MM.1S (cell line): ENCODE results near the gene FAM227A.

ENCODE experiments used
- DNase-seq: peaks from one replicate; pipeline ENCODE4 v3.0.0-alpha.2; 2015
- H2AFZ ChIP-seq: fragments of 300-600 bp; sonication (generic); 2 replicates; pipeline ENCODE4 v1.6.0; 2016; ENCODE audit warnings: antibody characterized with exemption, low read length
- H3F3A ChIP-seq: fragments of 300-600 bp; sonication (generic); 2 replicates; pipeline ENCODE4 v1.6.1; 2016; ENCODE audit warnings: mild to moderate bottlenecking, antibody characterized with exemption, low read length, moderate library complexity, mixed read lengths; ENCODE audit not compliant: insufficient read depth
- H3K27ac ChIP-seq: fragments of 300-600 bp; sonication (generic); 2 replicates; pipeline ENCODE4 v1.5.1; 2016; ENCODE audit warnings: mild to moderate bottlenecking, low read length
- H3K27me3 ChIP-seq: fragments of 300-600 bp; sonication (generic); replicated peaks from 2 replicates; pipeline ENCODE4 v1.6.0; 2016; ENCODE audit warnings: low read length; ENCODE audit not compliant: insufficient read depth
- H3K36me3 ChIP-seq: fragments of 300-600 bp; sonication (generic); replicated peaks from 2 replicates; pipeline ENCODE4 v1.6.1; 2016; ENCODE audit warnings: mild to moderate bottlenecking, low read length, mixed read lengths; ENCODE audit not compliant: insufficient read depth
- H3K4me1 ChIP-seq: fragments of 300-600 bp; sonication (generic); 2 replicates; pipeline ENCODE4 v1.6.1; 2016; ENCODE audit warnings: low read length, mixed read lengths
- H3K4me2 ChIP-seq: fragments of 300-600 bp; sonication (generic); 2 replicates; pipeline ENCODE4 v1.6.0; 2016; ENCODE audit warnings: low read depth, low read length
- H3K4me3 ChIP-seq: fragments of 300-600 bp; sonication (generic); 2 replicates; pipeline ENCODE4 v1.5.1; 2016; ENCODE audit warnings: low read length, mixed read lengths
- H3K79me2 ChIP-seq: fragments of 300-600 bp; sonication (generic); 2 replicates; pipeline ENCODE4 v1.6.1; 2016; ENCODE audit warnings: mixed run types, low read length, mixed read lengths
- H3K9ac ChIP-seq: fragments of 300-600 bp; sonication (generic); 2 replicates; pipeline ENCODE4 v1.6.1; 2016; ENCODE audit warnings: low read length, mixed read lengths
- H3K9me2 ChIP-seq: fragments of 300-600 bp; sonication (generic); replicated peaks from 2 replicates; pipeline ENCODE4 v1.6.1; 2016; ENCODE audit warnings: mild to moderate bottlenecking, low read length, mixed read lengths; ENCODE audit not compliant: insufficient read depth
- H3K9me3 ChIP-seq: fragments of 300-600 bp; sonication (generic); replicated peaks from 2 replicates; pipeline ENCODE4 v1.6.1; 2016; ENCODE audit warnings: mild to moderate bottlenecking, low read length, mixed read lengths; ENCODE audit not compliant: insufficient read depth
- H4K20me1 ChIP-seq: fragments of 300-600 bp; sonication (generic); 2 replicates; pipeline ENCODE4 v1.6.1; 2016; ENCODE audit warnings: mild to moderate bottlenecking, low read length, moderate library complexity, mixed read lengths; ENCODE audit not compliant: insufficient read depth
- CTCF ChIP-seq: fragments of 300-600 bp; sonication (generic); IDR thresholded peaks from 2 replicates; pipeline ENCODE4 v1.5.1; 2016; ENCODE audit warnings: antibody characterized with exemption, low read length, mixed read lengths
- EZH2 ChIP-seq: fragments of 300-600 bp; sonication (generic); optimal IDR thresholded peaks from 2 replicates; pipeline ENCODE3; 2017; ENCODE audit warnings: low read depth, mild to moderate bottlenecking, antibody characterized with exemption, low read length, mixed read lengths
- EZH2phosphoT487 ChIP-seq: fragments of 300-600 bp; sonication (generic); IDR thresholded peaks from 2 replicates; pipeline ENCODE4 v1.6.1; 2018; ENCODE audit warnings: antibody characterized with exemption, low read length

Gene FAM227A

DNA sequence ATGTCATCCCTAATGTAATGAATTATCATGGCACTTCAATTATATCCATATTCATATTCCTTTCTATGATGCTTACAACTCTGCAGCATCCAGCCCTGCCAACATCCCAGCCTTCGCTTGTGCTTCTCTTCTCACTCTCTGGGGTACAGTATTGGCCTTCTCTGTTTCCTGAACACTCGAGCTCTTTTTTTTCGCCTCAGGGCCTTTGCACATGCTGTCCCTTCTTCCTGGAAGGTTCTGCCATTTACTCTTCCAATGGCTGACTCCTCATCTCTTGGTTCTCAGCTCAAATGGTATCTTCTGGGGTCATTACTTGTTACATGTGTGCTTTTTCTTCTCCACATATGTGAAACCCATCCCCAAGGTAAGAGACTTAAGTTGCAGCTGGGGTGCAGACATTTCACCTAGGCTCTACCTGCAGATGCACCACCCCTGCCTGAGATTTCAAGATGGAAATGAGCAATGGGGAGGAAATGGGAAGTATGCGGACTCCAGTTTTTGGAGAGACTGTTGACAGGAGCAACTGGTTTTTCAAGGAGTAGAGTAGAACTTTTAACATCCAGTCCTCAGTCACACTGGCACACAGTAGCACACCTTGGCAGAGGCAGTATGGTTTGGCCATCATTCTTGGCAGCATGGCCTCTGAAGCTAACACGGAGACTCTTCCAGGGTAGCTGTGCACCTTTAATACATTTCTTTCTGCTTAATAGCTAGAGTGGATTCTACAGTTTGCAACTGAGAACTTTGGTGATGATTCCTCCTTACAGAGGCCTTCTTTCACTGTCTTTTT, 43.8 kb downstream of the FAM227A start:
- no peaks in the 10 kb centered on the region for H3K36me3 ChIP-seq
- DNase-seq, result no peak
- H3K4me3 ChIP-seq, result no peak overlapping the region
- no peaks in the 10 kb centered on the region for H3F3A ChIP-seq
- no peaks in the 10 kb centered on the region for H3K4me1 ChIP-seq
- H2AFZ ChIP-seq, result no peak overlapping the region
- no peaks in the 10 kb centered on the region for H3K9me3 ChIP-seq
- no peaks in the 10 kb centered on the region for H4K20me1 ChIP-seq
- H3K9ac ChIP-seq, result no peak overlapping the region
- no peaks in the 10 kb centered on the region for H3K27me3 ChIP-seq
- no peaks in the 10 kb centered on the region for H3K79me2 ChIP-seq
- no peak for TF ChIP-seq CTCF
- TF ChIP-seq EZH2, result no peak
- TF ChIP-seq EZH2phosphoT487, result no peak
- H3K9me2 ChIP-seq, result no peaks in the 10 kb centered on the region
- no peak overlapping the region for H3K4me2 ChIP-seq
- H3K27ac ChIP-seq, result no peak overlapping the region

DNA sequence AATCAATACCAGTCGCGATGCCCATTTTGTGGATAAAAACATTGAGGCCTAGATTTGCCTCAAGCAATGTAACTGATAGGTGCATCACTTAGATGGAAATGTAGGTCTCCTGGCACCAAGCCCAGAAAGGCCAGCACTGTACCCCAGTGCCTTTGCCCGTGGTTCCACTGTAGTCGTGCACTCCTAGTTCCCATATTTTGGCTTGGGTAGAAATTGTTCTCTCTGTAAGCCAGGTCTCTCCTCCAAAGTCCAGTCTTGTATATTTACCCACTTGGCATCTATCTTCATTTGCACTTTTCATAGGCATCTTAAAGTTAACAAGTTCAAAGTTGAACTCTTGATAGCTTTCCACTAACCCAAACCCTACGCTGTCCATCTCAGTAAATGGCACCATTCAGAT, 44.6 kb downstream of the FAM227A start:
- DNase-seq, result no peak
- no peak overlapping the region for H3K4me2 ChIP-seq
- H3K9me3 ChIP-seq, result no peaks in the 10 kb centered on the region
- no peak overlapping the region for H3K9ac ChIP-seq
- no peaks in the 10 kb centered on the region for H3K79me2 ChIP-seq
- no peaks in the 10 kb centered on the region for H4K20me1 ChIP-seq
- H3K4me1 ChIP-seq, result no peaks in the 10 kb centered on the region
- H3F3A ChIP-seq, result no peaks in the 10 kb centered on the region
- H3K4me3 ChIP-seq, result no peak overlapping the region
- no peaks in the 10 kb centered on the region for H3K9me2 ChIP-seq
- TF ChIP-seq EZH2 (no peak), CTCF (no peak)
- no peak overlapping the region for H2AFZ ChIP-seq
- H3K27me3 ChIP-seq, result no peaks in the 10 kb centered on the region
- no peak overlapping the region for H3K27ac ChIP-seq
- H3K36me3 ChIP-seq, result no peaks in the 10 kb centered on the region

DNA sequence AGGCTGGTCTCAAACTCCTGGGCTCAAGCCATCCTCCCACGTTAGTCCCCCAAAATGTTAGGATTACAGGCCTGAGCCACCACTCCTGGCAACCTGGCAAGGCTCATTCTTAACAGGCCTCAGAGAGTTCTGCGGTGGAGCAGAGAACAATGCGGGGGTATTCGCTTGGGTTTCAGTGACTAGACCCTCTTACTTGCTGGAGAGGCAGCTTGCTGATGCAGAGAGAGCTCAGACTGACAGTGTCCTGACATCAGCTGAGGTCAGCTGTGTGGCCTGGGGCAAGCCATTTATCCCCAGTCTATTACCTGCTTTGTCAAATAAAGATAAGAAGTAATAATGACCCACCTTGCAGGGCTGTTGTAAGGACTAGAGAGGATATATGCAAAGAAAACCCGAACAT, 46.0 kb downstream of the FAM227A start:
- H3K9me2 ChIP-seq, result no peaks in the 10 kb centered on the region
- no peaks in the 10 kb centered on the region for H3K4me1 ChIP-seq

More for the DNA sequence above, 46.0 kb downstream of the FAM227A start:
- Histone ChIP-seq H3K27ac (no peak overlapping the region), H3K9ac (no peak overlapping the region), H3K36me3 (no peaks in the 10 kb centered on the region), H3F3A (no peaks in the 10 kb centered on the region), H4K20me1 (no peaks in the 10 kb centered on the region), H3K27me3 (no peaks in the 10 kb centered on the region), H2AFZ (no peak overlapping the region), H3K4me3 (no peak overlapping the region), H3K9me3 (no peaks in the 10 kb centered on the region), H3K4me2 (no peak overlapping the region), H3K79me2 (no peaks in the 10 kb centered on the region)
- DNase-seq, result no peak
- TF ChIP-seq EZH2 (no peak), CTCF (no peak), EZH2phosphoT487 (no peak)
